Memory B cell (primary cell): ENCODE measurements around the gene LST1.
"Not testable (repeated sequence)": the region's sequence is repeated elsewhere in the genome, so short reads cannot be mapped to it uniquely, and the experiment has no call there.

Experiments
- ATAC-seq: fragments of 150-1000 bp; cut with Tn5 transposase; 2 replicates; pipeline ENCODE4 v1.10.0; 2021; ENCODE audit warnings: low read depth, mild to moderate bottlenecking, moderate library complexity
- DNase-seq, 2 donors: peaks; one replicate each; pipeline ENCODE4 v3.0.0; 2022; ENCODE audit warnings: low spot score in 2 of 2
- H3K27ac Mint-ChIP-seq: one replicate; pipeline ENCODE4 v1.8.0; 2022; ENCODE audit warnings: mild to moderate bottlenecking, moderate library complexity, mixed read lengths
- H3K27me3 Mint-ChIP-seq: one replicate; pipeline ENCODE4 v1.8.0; 2022; ENCODE audit warnings: mixed read lengths
- H3K36me3 Mint-ChIP-seq: one replicate; pipeline ENCODE4 v1.8.0; 2022; ENCODE audit warnings: mild to moderate bottlenecking, mixed read lengths
- H3K4me1 Mint-ChIP-seq: one replicate; pipeline ENCODE4 v1.8.0; 2022; ENCODE audit warnings: mixed read lengths
- H3K4me3 Mint-ChIP-seq: one replicate; pipeline ENCODE4 v1.8.0; 2022; ENCODE audit warnings: mild to moderate bottlenecking, moderate library complexity, mixed read lengths
- H3K9me3 Mint-ChIP-seq: one replicate; pipeline ENCODE4 v1.8.0; 2022; ENCODE audit warnings: mixed read lengths

Gene LST1

GRCh38 chr6:31581434-31582229 lies 4.4 kb upstream of the LST1 start:
- DNase-seq, result peak in 1 of 2 donors; percentile 27
- Mint-ChIP-seq H3K36me3 (peaks cover 18% of the 10 kb centered on the region), H3K27me3 (no peaks in the 10 kb centered on the region), H3K4me1 (peaks cover 37% of the 10 kb centered on the region), H3K27ac (peak overlapping the region; percentile 94), H3K4me3 (peak overlapping the region; percentile 97), H3K9me3 (no peaks in the 10 kb centered on the region)
- ATAC-seq, result no peak

GRCh38 chr6:31582230-31582643 lies 3.8 kb upstream of the LST1 start, which contains the start of gene LTB:
LTB (minus strand) TSS chr6:31582424; CDS start chr6:31582417, 7 bp downstream.
- Mint-ChIP-seq H3K27ac (peak within 1 kb of the TSS; percentile 94), H3K36me3 (peaks cover 16% of the 10 kb centered on the region), H3K4me3 (peak within 1 kb of the TSS; percentile 97), H3K4me1 (peaks cover 41% of the 10 kb centered on the region), H3K9me3 (no peaks in the 10 kb centered on the region), H3K27me3 (no peaks in the 10 kb centered on the region)
- DNase-seq, result peak; percentile 50 to 53
- peak; percentile 62 for ATAC-seq

- ATAC-seq, result no peak
- peaks cover 41% of the 10 kb centered on the region for H3K4me1 Mint-ChIP-seq
These were observed 586 bp upstream of the LST1 start for GRCh38 chr6:31585491-31585890.

GRCh38 chr6:31586599-31587281 lies 663 bp downstream of the LST1 start:
- DNase-seq, result peak; percentile 44 to 51
- ATAC-seq, result peak; percentile 78
- Mint-ChIP-seq H3K27me3 (no peaks in the 10 kb centered on the region), H3K4me1 (peaks cover 43% of the 10 kb centered on the region), H3K4me3 (peak overlapping the region; percentile 73), H3K36me3 (peaks cover 12% of the 10 kb centered on the region), H3K9me3 (no peaks in the 10 kb centered on the region), H3K27ac (peak overlapping the region; percentile 86)

More at GRCh38 chr6:31585491-31585890, 586 bp upstream of the LST1 start:
- Mint-ChIP-seq H3K4me3 (peak overlapping the region; percentile 73), H3K36me3 (peaks cover 22% of the 10 kb centered on the region), H3K9me3 (no peaks in the 10 kb centered on the region), H3K27me3 (no peaks in the 10 kb centered on the region), H3K27ac (peak overlapping the region; percentile 86)
- no peak for DNase-seq

- Mint-ChIP-seq H3K4me1 (peaks cover 45% of the 10 kb centered on the region), H3K4me3 (peak overlapping the region; percentile 76), H3K27me3 (no peaks in the 10 kb centered on the region), H3K36me3 (peaks cover 10% of the 10 kb centered on the region), H3K9me3 (no peaks in the 10 kb centered on the region), H3K27ac (peak overlapping the region; percentile 86)
- ATAC-seq (no peak), DNase-seq (no peak)
These were observed 2.0 kb downstream of the LST1 start for GRCh38 chr6:31587791-31588777.

GRCh38 chr6:31588871-31589650 lies 3.0 kb downstream of the LST1 start:
- Mint-ChIP-seq H3K4me3 (no peak overlapping the region), H3K9me3 (no peaks in the 10 kb centered on the region), H3K27ac (peak overlapping the region; percentile 86), H3K27me3 (no peaks in the 10 kb centered on the region), H3K4me1 (peaks cover 49% of the 10 kb centered on the region), H3K36me3 (peaks cover 10% of the 10 kb centered on the region)
- DNase-seq (no peak), ATAC-seq (no peak)

- H3K4me3 Mint-ChIP-seq, H3K27ac Mint-ChIP-seq, H3K36me3 Mint-ChIP-seq, DNase-seq, H3K9me3 Mint-ChIP-seq, ATAC-seq, H3K27me3 Mint-ChIP-seq: not testable (repeated sequence)
- H3K4me1 Mint-ChIP-seq, result peaks cover 44% of the 10 kb centered on the region
These were observed 4.6 kb downstream of the LST1 start for GRCh38 chr6:31590691-31591090.

- ATAC-seq, result peak; percentile 3
- no peak for DNase-seq
- Mint-ChIP-seq H3K4me1 (peaks cover 38% of the 10 kb centered on the region), H3K9me3 (no peaks in the 10 kb centered on the region), H3K36me3 (peaks cover 10% of the 10 kb centered on the region), H3K27me3 (no peaks in the 10 kb centered on the region), H3K27ac (peak overlapping the region; percentile 90), H3K4me3 (peak overlapping the region; percentile 84)
These were observed 6.3 kb downstream of the LST1 start for GRCh38 chr6:31592396-31592771.

- H3K36me3 Mint-ChIP-seq, result no peaks in the 10 kb centered on the region
- H3K27me3 Mint-ChIP-seq, result no peaks in the 10 kb centered on the region
- H3K4me3 Mint-ChIP-seq, result peak overlapping the region; percentile 56
- peaks cover 31% of the 10 kb centered on the region for H3K4me1 Mint-ChIP-seq
- peak in 1 of 2 donors; percentile 71 for DNase-seq
- peak; percentile 75 for ATAC-seq
- H3K9me3 Mint-ChIP-seq, result no peaks in the 10 kb centered on the region
- peak overlapping the region; percentile 43 for H3K27ac Mint-ChIP-seq
These were observed 10.9 kb downstream of the LST1 start for GRCh38 chr6:31597006-31597405.

GRCh38 chr6:31607317-31607716 lies 21.2 kb downstream of the LST1 start:
- Mint-ChIP-seq H3K4me3 (no peak overlapping the region), H3K4me1 (no peaks in the 10 kb centered on the region), H3K27ac (no peak overlapping the region), H3K27me3 (no peaks in the 10 kb centered on the region), H3K9me3 (no peaks in the 10 kb centered on the region), H3K36me3 (no peaks in the 10 kb centered on the region)
- DNase-seq (no peak), ATAC-seq (no peak)

- ATAC-seq (no peak), DNase-seq (no peak)
- Mint-ChIP-seq H3K4me1 (peaks cover 6% of the 10 kb centered on the region), H3K27ac (no peak overlapping the region), H3K4me3 (no peak overlapping the region), H3K36me3 (no peaks in the 10 kb centered on the region), H3K9me3 (no peaks in the 10 kb centered on the region), H3K27me3 (no peaks in the 10 kb centered on the region)
These were observed 23.7 kb downstream of the LST1 start for GRCh38 chr6:31609519-31610406.

GRCh38 chr6:31610968-31611367 lies 24.9 kb downstream of the LST1 start:
- ATAC-seq (no peak), DNase-seq (no peak)
- H3K36me3 Mint-ChIP-seq, result no peaks in the 10 kb centered on the region
- no peak overlapping the region for H3K4me3 Mint-ChIP-seq
- H3K27me3 Mint-ChIP-seq, result no peaks in the 10 kb centered on the region
- peaks cover 18% of the 10 kb centered on the region for H3K4me1 Mint-ChIP-seq
- H3K9me3 Mint-ChIP-seq, result no peaks in the 10 kb centered on the region
- no peak overlapping the region for H3K27ac Mint-ChIP-seq
